ENCODE data around the gene RAB25. TPM values are rescaled to one million over a fixed set of nuclear protein-coding genes. Genes with fewer than 3 reads are reported as not detected.
A peak's percentile ranks its signal among the peaks of the same experiment; 100 is the strongest.

The RAB25 gene
- total and polyA plus RNA-seq, 2 of the 13 experiments (the other 11 are each of a cell fraction or from before 2014, with no cell fraction given): 0.20 to 0.22 TPM

- TF ChIP-seq ZMAT5 (CRISPR knock-in tag; IDR thresholded peaks at IDR 0.05; ENCODE audit: borderline replicate concordance, low read depth) (no peak), AKAP8 (CRISPR knock-in tag; IDR thresholded peaks at IDR 0.05) (no peak), ZNF644 (CRISPR knock-in tag; IDR thresholded peaks at IDR 0.05; ENCODE audit: low read depth) (no peak), TFDP1 (CRISPR knock-in tag; IDR thresholded peaks at IDR 0.05; ENCODE audit: borderline replicate concordance) (no peak; the same call in 1 of the 2 replicates), PRMT3 (CRISPR knock-in tag; IDR thresholded peaks at IDR 0.05; ENCODE audit: borderline replicate concordance, low read depth) (no peak), ZBED4 (CRISPR knock-in tag; IDR thresholded peaks at IDR 0.05; ENCODE audit: borderline replicate concordance) (no peak), ZNF160 (CRISPR knock-in tag; IDR thresholded peaks at IDR 0.05) (no peak), HMGA1 (CRISPR knock-in tag; conservative IDR thresholded peaks at IDR 0.05) (no peak), ZBTB10 (CRISPR knock-in tag; IDR thresholded peaks at IDR 0.05; ENCODE audit: borderline replicate concordance) (0 out of 2 replicates have a peak, but pooled peaks have one; percentile 53), SIX4 (CRISPR knock-in tag; IDR thresholded peaks at IDR 0.05) (no peak), UBTF (CRISPR knock-in tag; IDR thresholded peaks at IDR 0.05) (peak; percentile 44), NBN (conservative IDR thresholded peaks at IDR 0.05) (no peak), E2F2 (CRISPR knock-in tag; IDR thresholded peaks at IDR 0.05; ENCODE audit: borderline replicate concordance) (no peak), ZNF766 (CRISPR knock-in tag; IDR thresholded peaks at IDR 0.05; ENCODE audit: borderline replicate concordance) (no peak), MTA3 (CRISPR knock-in tag; IDR thresholded peaks at IDR 0.05) (no peak), ATF5 (CRISPR knock-in tag; IDR thresholded peaks at IDR 0.05; ENCODE audit: low read depth) (no peak)
Observed at GRCh38 chr1:156118177-156118868, 57.4 kb downstream of the RAB25 start (continued).
